ENCODE data around the gene AP1B1.

- TF ChIP-seq CTCF (IDR thresholded peaks at IDR 0.05): no peak
- TF ChIP-seq POLR2A (IDR thresholded peaks at IDR 0.05): no peak
Observed at GRCh38 chr22:29343313-29343805, 45.0 kb downstream of the AP1B1 start.

Measured in breast epithelium (tissue), 3 donors.